ENCODE results near the gene TYW1B.
"Not testable (repeated sequence)": the region's sequence is repeated elsewhere in the genome, so short reads cannot be mapped to it uniquely, and the experiment has no call there.

GRCh38 chr7:72790048-72790697 is 37.8 kb downstream of the TYW1B start:
- not testable (repeated sequence) for TF ChIP-seq EP300, POLR2A (IDR thresholded peaks at IDR 0.05)

Data from gastroesophageal sphincter (tissue), 2 donors.